GM21786 (cell line): ENCODE data around the gene ESRRB.

ENCODE experiments used
- ATAC-seq: cut with Tn5 transposase; IDR thresholded peaks from one replicate; pipeline ENCODE4 v1.9.1; 2021; ENCODE audit not compliant: unreplicated experiment

Gene ESRRB

DNA sequence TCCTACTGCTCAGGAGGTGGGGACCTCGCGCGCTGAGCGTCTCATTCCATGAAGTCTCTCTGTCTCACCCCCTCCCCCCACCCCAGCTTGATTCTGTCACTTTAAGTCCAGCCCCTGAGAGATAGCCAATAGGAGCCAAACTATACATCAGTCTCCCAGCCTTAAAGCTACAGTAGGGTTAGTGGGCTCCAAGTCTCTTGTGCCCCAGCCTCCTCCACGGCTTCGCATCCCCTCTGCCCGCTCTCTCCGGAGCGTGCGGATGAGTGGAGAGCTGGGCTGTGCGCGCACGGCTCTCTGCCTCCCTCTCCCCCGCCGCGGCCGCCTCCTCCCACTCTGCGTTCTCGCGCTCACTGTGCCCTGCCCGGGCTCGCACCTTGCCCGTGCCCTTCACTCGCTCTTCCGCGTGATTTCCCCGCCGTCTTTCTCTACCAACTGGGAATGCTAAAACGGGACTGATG is at the start of gene ESRRB:
ESRRB (plus strand) TSS at position 191 of the 458 bp plus-strand sequence; CDS start at position 456, 265 bp downstream.
- no peak for ATAC-seq

DNA sequence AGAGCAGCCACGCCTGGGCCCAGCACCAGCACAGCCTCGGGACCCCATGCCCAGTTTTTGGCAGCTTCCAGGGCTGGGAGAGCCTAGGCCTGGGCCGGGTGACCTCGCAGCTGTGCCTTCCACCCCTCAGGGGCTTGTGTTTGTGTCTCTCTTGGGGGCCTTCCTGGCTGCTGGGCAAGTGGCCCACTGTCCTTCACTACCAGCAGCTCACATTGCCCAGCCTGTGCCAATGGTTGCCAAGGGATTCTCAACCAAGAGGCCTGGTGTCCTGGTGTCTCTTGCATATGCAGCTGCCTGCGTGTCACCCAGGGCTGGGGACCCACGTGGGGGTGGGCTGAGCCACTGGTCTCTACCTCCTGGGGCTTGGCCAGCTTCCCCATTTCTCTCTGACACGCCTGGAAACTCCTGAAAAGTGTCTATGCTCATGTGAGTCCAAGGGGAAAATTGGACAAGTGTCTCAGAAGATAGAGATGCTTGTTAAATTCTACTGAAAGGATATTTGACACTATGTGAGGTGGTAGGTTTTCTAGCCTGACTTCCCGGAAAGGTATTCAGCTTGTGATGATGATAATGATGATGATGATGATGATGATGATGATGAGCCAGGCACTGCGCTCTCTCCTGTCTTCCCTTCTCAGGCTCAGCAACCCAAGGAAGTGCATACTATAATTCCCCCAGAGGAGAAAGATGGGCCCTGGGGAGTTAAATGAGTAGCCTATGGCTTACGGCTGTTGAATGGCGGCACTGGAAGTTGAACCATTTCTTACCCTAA is 48.8 kb upstream of the ESRRB start:
- no peak for ATAC-seq

DNA sequence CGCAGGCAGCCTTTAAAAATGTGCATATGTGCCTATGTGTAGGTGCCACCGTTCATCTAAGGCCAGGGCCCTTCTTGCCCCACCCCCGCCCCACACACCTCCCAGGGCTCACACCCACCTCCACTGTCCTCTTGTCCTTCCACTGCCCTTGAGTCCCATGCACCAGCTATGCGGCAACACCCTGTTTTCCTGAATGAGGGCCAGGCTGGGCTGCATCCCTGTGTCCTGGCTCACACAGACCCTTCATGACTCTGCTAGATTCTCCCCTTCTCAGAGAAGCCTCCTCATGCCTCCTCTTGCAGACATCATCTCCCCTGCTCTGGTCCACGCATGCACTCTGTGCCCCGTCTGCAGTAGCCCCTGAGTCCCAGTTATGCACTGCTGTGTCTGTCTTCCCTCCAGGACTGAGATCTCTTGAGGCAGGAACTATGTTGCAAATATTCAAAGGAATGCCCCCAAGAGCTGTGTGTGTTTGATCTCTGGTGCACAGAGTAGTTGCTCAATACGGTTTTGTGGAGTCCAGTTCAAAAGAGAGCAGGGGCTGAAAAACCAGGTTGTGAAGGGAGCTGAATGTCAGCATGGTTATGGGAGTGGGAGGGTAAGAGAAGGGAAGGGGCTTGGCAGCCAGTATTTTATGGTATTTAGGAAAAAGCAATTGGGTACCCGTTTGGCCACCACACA is 47.3 kb upstream of the ESRRB start:
- no peak for ATAC-seq

DNA sequence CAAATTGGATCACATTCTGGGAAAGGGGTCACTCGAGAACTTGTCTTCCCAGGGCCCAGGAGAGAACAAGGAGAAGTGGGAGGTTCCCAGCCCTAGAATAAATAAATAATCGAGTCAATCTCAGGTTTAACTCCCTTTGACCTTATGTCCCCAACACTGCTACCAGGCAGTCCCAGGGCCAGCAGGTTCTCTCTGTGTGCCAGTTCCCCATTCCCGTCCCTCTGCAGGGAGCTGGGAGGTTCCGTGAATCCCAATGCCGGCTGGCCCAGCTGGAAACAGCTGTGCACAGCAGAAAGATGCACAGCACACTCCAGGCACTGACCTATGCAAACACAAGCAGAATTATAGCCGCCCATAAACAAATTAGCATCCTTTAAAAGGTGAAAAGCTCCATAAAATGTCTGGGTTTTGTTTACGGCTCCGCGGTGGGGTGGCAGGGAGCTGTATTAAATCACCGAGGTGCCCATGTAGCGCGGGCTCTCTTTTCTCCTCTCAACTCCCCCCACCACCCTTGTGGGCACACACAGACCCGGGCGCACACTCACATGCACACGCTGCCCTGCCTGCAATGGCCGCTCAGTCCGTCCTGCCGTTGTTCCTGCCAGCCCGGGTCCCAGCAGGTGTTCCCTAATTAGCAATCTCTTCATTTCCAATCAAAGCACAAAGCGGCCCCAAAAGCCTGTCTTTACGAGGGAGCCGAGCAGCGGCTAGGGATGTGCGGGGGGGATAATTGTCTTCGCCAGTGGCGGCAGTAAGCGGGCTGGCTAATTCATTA is 46.6 kb upstream of the ESRRB start:
- no peak for ATAC-seq

DNA sequence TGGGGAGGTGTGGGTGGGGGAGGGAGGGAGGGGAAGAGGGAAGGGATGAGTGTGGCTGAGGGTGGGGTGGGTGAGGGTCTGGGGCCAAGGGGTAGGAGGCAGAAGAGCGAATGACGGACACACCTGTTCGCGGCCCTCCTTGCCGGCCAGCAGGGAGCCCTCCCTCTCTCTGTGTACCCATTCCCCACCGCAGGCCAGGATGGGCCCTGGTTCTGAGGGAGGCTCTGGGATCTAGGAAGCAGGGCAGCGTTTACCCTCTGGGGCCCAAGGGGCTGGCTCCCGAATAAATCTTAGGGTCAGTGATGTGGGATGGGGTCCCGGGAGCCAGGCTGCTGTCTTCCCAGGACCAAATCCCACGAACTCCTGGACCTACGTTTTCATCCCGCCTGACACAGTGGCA is 46.0 kb upstream of the ESRRB start:
- no peak for ATAC-seq

DNA sequence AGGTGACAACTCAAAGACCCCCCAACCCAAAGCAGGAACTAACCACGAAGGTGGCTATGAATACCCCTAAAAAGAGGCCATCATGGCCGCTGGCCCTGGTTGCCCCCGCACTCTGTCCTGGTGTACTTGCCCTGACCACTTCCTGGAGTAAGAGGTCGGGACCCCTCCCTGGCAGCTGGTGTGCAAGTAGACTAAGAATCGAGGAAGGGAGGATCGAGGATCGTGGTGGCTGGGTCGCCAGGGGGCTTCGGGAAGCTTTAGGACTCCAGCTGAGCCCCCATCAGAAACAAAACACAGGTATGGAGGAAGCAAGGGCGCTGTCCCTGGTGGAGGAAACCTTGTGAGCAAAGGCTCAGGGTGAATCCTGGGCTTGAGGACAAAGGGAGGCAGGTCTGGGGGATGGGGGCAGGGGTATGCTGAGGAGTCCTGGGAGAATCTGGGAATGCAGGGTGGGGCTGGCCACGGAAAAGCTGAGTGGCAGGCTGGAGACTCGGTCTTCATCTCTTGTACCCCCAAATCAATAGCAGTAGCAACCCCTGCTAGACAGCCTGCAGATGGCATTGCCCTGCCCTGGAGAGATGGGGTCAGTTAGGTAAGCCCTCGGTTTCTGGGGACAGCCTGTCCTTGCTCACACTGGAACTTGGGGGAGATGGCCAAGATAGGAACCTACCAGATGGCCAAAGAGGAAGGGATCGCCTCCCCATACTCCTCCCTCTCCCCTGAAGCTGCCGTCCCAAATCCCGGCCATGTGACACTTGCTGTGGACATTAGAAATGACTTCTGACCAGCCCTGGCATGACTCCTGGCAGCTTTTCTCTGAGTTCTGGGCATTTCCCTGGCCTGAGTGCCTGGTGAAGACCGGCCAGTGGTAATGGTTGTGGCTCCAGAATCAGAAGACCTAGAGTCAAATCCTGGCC is 45.3 kb upstream of the ESRRB start:
- no peak for ATAC-seq

DNA sequence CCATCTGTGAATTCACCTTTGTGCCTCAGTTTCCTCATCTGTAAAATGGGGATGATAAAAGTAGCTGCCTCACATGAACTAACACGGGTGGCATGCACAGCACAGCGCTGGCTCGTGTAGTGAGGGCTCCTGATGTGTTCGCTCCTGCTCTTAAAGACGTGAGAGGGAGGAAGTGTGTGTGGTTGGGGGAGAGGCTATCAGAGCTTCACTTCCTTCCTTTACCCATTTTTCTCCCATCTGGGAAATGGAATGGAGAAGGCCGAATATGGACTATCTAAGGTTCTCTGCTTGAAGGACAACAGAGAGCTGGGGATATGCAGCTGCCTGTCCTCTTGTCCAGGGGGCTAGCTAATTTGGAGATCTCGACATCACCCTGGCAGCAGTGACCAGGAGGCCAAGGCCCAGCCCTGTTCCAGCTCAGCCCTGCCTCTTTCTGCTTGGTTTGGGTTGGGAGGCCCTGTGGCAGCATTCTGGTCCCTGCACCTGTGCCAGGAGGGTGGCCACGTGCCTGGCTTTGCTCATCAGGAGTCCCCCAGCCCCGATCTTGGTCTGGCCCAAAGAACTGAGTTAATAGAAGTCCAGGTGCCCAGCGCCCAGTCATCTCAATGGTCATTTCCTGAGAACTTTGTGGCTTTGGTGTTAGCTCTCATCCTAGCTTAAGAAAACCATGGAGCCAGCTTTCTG is 44.5 kb upstream of the ESRRB start:
- ATAC-seq, result no peak

DNA sequence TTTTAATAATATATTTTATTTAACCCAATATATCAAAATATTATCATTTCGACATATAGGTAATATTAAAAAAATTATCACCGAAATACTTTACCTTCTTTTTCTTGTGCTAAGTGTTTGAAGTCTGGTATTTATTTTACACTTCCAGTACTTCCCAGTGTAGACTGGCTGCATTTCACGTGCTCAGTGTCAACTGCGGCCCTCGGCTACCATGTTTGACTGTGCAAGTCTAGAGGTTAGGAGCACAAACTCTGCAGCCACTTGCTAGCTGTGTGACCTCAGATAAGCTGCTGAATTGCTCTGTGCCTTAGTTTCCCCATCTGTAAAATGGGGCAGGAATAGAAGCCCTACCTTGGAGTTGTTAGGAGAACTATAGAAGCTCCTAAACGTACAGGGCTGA is 42.3 kb upstream of the ESRRB start:
- ATAC-seq, result no peak

DNA sequence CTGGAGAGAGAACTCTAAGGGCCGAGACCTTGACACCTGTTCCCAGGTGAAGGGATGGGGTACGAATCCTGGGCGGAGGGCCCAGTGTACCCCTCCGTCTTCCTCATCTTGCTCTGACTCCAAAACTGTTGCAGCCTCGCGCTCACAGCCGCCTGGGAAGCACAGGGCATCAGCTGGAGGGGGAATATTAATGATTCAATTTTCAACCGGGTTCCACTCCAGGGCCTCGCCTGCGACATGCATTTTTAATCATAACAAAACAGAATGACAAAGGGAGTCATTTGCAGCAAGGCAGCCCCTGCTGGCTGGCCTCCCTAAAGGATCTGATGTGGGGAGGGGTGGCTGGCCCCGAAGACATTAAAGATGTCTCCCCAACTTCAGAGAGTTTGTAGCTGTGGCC is 41.6 kb upstream of the ESRRB start:
- no peak for ATAC-seq

DNA sequence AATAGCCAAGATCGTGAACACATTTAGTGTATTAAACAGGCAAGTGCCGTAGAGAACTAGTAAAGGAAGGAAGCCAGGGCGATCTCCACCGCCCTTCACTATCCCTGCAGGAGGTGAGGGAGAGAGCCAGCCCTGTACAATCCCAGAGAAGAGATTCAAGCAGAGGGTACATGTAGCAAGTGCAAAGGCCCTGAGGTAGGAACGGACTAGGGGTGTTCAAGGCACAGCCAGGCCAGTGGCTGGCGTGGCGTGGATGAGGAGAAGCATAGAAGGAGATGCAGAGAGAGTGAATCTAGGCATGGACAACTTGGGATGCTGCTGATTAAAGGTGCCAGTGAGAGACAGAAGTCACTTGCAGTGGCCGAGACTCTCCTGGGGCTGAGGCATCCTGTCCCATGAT is 39.1 kb upstream of the ESRRB start:
- no peak for ATAC-seq

DNA sequence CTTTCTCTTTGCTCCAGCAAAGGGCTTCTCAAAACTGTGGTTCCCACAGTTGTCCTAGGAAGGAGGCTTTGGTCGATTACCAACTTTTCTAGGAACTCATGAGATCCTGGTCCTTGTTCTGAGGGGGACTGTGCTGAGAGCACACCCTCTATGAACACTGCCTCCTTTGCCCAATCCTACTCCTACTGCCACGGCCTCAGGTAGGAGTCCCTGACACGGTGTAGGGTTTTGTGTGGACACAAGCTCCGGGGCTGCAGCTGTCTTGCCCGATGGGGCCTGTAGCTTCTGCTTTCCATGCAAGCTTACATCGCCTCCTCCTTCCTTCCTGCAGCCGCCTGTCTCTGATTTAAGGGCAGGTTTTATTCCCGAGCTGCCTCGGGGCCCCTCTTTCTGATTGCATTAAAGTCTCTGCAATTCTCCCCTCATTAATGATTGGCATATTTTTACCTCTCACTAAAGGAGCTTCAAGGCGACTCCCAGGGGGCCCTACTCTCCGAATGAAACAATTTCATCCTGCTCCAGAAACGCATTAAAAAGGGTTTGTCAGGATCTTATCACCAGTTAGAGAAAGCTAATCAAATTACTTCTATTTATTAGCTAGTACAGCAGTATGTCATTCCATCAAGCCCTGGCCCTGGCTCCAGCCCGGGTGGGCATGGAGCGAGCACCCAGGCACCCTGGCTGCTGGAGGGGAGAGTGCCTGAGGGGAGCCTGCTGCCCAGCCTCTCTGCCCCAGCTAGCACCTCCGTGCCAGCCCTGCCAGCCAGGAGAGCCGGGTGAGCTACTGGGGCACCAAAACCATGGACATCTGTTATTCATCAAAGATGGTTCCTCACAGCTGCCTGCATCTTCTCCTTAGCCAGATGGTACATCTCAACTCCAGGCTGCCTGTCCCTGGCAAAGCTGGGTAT is 38.0 kb upstream of the ESRRB start:
- no peak for ATAC-seq

DNA sequence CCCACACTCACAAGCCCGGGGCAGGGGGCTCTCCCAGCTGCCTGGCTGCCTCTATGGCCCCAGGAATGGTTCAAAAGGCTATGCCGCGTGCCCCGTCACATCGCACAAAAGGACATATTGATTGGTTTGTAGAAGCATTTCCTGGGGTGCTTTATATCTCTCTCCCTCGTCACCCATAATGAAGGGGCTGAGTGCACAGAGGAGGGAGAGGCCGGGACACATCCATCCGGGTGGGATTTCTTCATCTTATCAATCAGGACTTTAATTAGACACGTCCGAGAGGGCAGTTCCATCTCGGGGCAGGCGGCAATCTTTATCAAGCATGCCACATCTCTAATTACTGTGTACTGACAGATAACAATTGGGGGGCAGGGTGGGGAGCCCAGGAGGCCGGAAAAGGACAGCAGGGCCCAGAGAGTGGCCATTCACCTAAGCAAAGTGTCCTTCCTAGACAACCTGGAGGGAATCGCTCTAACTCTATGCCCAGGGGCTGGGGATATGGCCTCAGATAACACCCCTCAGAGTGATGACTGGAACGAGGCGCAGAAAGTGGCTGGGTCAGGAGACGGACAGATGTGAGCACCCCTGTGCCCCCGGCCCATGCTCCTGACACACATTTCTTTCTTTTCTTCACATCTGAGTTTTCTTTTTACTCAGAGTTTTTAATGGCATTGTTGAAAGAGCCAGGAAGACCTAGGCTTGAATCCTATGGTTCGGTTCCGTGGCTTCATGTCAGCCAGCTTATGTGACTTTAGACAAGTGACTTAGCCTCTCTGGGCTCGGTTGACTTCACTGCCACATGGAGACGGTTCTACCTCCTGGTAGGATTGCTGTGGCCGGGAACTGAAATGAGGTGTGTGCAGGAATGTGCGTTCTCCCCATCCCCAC is 36.0 kb upstream of the ESRRB start:
- no peak for ATAC-seq

DNA sequence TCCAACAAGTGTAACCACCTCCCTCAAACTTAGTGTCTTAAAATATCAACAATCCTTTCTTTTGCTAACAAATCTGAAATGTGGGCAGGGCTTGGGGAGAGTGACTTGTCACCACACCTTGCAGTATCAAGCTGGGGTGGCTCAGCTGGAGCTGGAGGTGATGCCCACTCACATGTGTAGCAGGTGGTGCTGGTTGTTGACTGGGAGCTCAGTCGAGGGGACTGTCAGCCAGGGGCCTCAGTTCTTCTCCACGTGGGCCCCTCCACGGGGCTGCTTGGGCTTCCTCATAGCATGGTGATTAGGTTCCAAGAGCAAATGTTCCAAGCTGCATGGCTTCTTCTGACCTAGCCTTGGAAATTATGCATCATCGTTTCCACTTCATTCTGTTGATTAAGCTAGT is 32.6 kb upstream of the ESRRB start:
- ATAC-seq, result no peak

DNA sequence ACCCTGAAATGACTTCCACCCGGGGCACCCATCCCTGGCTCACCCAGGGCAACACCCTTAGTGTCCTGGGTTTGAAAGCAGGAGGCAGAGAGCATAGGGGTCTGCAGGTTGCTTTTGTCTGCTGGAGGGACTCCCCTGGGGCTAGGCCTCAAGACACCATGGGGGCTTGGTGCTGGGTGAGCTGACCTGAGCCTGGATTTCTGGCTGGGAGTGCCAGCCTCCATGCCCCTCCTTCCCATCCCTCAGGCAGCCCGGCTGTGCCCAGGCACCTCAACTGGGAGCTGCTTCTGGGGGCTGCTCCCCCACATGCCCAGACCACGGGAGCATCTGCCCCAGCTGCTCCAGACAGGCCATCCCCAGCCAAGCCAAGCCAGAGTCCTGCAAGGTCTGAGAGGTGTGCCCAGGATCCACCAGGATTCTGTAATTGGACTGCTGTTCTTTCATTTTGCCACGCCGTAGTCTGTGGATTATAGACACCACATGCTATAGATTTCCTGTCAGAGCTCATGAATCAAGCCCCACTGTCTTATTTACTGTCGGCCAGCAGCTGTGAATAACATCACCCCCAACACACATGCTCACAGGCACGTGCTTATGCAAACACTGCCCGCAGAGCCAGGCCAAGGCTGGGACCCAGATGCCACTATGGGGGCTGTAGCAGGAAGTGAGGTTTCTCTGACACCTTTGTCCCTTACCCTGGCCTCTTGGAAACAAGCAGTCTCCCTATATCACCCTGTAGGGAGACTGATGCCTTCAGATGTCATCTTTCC is 29.4 kb upstream of the ESRRB start:
- ATAC-seq, result no peak

DNA sequence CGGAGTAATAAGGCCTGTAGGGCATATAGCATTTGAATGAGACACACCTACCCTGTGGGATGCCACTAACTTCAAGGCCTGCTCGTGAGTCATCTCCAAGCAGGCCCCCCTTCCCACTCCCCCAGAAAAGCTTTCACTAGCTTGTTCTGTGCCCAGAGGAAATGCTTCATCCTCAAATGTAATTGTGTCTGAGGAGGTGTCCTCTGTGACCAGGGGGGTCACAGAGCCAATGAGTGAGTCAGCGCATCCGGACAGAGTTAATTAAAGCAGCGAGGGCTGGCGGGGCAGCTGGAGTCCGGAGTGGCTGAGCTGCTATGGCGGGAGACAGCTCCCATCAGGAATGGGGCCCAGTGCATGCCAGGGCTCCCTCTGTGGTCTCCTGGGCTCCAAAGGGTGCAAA is 27.0 kb upstream of the ESRRB start:
- ATAC-seq, result no peak

DNA sequence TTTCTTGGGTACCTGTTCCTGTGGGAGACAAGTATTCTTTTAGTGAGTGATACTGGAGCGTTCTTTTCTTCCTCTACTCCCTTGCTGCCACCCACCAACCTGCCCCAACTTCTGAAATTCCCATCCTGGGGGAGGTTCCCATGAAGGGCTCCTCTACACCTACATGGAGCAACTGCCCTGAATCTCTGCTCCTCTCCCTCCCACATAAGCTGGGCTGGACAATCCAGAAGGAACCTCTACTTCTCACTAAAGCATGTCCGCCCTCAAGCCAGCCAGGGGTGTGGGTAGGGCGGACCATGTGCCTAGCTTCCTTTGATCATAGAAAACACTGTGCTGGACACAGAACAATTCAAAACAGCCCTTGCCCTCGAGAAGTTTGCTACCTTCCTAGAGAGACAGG is 25.9 kb upstream of the ESRRB start:
- ATAC-seq, result no peak

DNA sequence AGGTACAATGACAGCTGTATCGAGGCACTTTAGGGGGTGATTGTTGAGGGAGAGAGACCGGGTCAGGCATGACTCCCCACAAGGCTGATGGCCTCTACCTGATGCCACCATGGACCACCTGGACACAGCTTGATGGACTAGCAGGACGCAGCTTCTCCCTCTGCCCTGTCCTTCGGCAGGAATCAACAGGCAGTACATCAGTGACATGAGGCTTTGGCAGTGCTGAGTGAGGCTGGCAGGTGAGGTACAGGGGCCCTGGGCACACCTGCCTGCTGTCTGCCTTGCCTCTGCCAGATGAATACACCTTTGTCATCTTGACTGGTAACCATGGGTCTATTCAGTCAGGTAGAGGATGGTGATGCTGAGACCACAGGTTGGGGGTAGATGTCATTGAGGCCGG is 25.3 kb upstream of the ESRRB start:
- no peak for ATAC-seq
